Transverse colon (tissue), 3 donors: ENCODE data around the gene PP2D1.

ENCODE experiments used
- CTCF ChIP-seq, 5 experiments: fragments of 200-600 bp in 3 of 5; fragments of 450-650 bp in 2 of 5; sonication (generic) in 3 of 5; IDR thresholded peaks; 1 replicate in 2 of 5; 2 replicates in 3 of 5; pipeline ENCODE4 v1.5.1; 2016 to 2017; ENCODE audit warnings: antibody characterized with exemption in 5 of 5, inconsistent platforms in 3 of 5, mild to moderate bottlenecking in 2 of 5, moderate library complexity in 1 of 5
- POLR2A ChIP-seq: fragments of 450-650 bp; IDR thresholded peaks from one replicate; pipeline ENCODE4 v1.6.1; 2016; ENCODE audit warnings: antibody characterized with exemption, mild to moderate bottlenecking, moderate library complexity

DNA sequence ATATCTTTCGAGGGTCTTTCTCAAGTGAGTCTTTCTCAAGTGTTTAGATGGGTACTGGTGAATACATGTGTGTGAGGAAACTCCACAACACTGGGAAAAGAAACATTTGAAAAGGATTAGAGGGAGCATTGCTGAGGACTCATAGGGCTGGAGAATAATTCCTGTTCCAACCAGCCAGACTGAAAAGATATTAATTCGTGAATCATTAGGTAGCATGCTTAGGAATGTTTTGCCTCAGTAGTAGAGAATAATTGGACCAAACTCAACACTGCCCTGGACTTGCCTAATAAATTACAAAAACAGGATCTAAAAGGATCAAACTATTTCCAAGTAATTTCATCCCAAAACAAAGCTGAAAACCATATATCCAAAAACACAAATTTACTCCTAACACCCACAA, 17.3 kb downstream of the PP2D1 start:
- TF ChIP-seq CTCF (IDR thresholded peaks at IDR 0.05), result no peak
- no peak for TF ChIP-seq POLR2A
